OCI-LY1 (cell line): ENCODE measurements around the gene TSPAN1.

Experiments
- H2AFZ ChIP-seq: fragments of 200-600 bp; sonication (generic), shearing (Covaris generic); 2 replicates; pipeline ENCODE4 v1.6.0; 2014; ENCODE audit warnings: antibody characterized with exemption, mild to moderate bottlenecking, low read length
- H3F3A ChIP-seq: fragments of 200-600 bp; sonication (generic), shearing (Covaris generic); 2 replicates; pipeline ENCODE4 v1.6.0; 2014; ENCODE audit warnings: mild to moderate bottlenecking, antibody characterized with exemption, low read length, moderate library complexity; ENCODE audit not compliant: insufficient read depth
- H3K27ac ChIP-seq: fragments of 200-600 bp; sonication (generic); 2 replicates; pipeline ENCODE4 v1.5.1; 2014; ENCODE audit warnings: low read length, mixed run types, mild to moderate bottlenecking, low read depth; ENCODE audit not compliant: poor library complexity, severe bottlenecking
- H3K27me3 ChIP-seq: fragments of 200-600 bp; sonication (generic); 2 replicates; pipeline ENCODE4 v1.6.0; 2014; ENCODE audit warnings: antibody characterized with exemption, mild to moderate bottlenecking, low read length, moderate library complexity; ENCODE audit not compliant: insufficient read depth
- H3K36me3 ChIP-seq: fragments of 200-600 bp; sonication (generic); 2 replicates; pipeline ENCODE4 v1.6.1; 2014; ENCODE audit warnings: mild to moderate bottlenecking, antibody characterized with exemption, low read length, moderate library complexity, mixed read lengths; ENCODE audit not compliant: insufficient read depth
- H3K4me1 ChIP-seq: fragments of 200-600 bp; sonication (generic); 2 replicates; pipeline ENCODE4 v1.5.1; 2014; ENCODE audit warnings: mild to moderate bottlenecking, low read length, moderate library complexity; ENCODE audit not compliant: insufficient read depth, severe bottlenecking
- H3K4me2 ChIP-seq: fragments of 200-600 bp; sonication (generic), shearing (Covaris generic); 2 replicates; pipeline ENCODE4 v1.6.1; 2014; ENCODE audit warnings: low read length
- H3K4me3 ChIP-seq: fragments of 200-600 bp; sonication (generic); 2 replicates; pipeline ENCODE4 v1.5.1; 2014; ENCODE audit warnings: low read length, low read depth, mild to moderate bottlenecking, mixed read lengths; ENCODE audit not compliant: poor library complexity, severe bottlenecking
- H3K79me2 ChIP-seq: fragments of 200-600 bp; shearing (Covaris generic); 2 replicates; pipeline ENCODE4 v1.6.1; 2016; ENCODE audit warnings: mixed run types, low read length, mixed read lengths; ENCODE audit not compliant: insufficient read depth
- H3K9ac ChIP-seq: fragments of 200-600 bp; sonication (generic), shearing (Covaris generic); 2 replicates; pipeline ENCODE4 v1.6.1; 2014; ENCODE audit warnings: mild to moderate bottlenecking, low read length, mixed read lengths
- H3K9me2 ChIP-seq: fragments of 200-600 bp; sonication (generic), shearing (Covaris generic); 2 replicates; pipeline ENCODE4 v1.6.1; 2014; ENCODE audit warnings: low read depth, mild to moderate bottlenecking, low read length, mixed read lengths
- H3K9me3 ChIP-seq: fragments of 200-600 bp; shearing (Covaris generic); 2 replicates; pipeline ENCODE4 v1.6.1; 2014; ENCODE audit warnings: low read length, mixed read lengths
- H4K20me1 ChIP-seq: fragments of 200-600 bp; sonication (generic), shearing (Covaris generic); 2 replicates; pipeline ENCODE4 v1.6.0; 2016; ENCODE audit warnings: mild to moderate bottlenecking, low read length; ENCODE audit not compliant: insufficient read depth
- EZH2 ChIP-seq: fragments of 200-600 bp; sonication (generic), shearing (Covaris generic); IDR thresholded peaks from 2 replicates; pipeline ENCODE4 v1.8.0; 2017; ENCODE audit warnings: borderline replicate concordance, mixed run types, mild to moderate bottlenecking, antibody characterized with exemption, low read length, moderate library complexity, mixed read lengths
- TF ChIP-seq, protein P1 (sequence below): fragments of 200-600 bp; sonication (generic), shearing (Covaris generic); IDR thresholded peaks from 2 replicates; pipeline ENCODE4 v1.5.1; 2017; ENCODE audit warnings: mild to moderate bottlenecking, antibody characterized with exemption, low read length, moderate library complexity, mixed read lengths

The TSPAN1 gene

DNA sequence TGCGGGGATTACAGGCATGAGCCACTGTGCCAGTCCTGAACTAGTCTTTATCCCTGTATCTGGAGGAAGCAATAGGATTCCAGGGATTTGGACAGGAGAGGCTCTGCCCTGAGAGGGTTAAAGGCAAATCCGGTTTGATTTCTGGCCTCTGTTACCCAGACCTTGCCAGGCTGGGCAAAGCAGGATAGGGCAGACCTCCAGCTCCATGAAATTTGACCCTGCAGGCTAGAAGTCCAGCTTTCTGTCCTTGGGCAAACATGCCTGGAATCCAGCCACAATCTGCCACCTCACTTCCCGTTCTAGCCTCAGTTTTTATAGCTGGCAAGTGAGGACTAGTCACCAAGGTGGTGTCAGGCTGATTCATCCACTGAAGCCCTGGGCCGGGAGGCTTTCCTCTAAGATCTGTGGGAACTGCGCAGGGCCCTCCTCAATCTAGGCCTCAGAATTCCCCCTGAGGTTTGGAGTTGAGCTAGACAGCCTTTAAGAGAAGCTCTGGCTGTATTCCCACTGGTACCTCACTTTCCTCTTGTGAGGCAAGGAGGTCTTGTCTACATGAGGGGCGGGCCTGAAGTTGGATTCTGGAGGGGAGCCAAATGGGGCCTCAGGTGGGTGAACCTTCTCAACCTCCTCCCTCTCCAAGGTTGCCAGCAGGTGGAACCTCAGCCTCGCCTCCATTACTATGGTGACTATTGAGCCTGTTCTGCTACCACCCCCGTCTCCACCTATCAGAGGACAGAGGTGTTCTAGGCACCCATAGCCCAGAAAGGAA lies 8.4 kb downstream of the TSPAN1 start:
- Histone ChIP-seq H3K4me3 (no peak overlapping the region), H3K4me2 (no peak overlapping the region), H3K9me3 (no peaks in the 10 kb centered on the region), H3F3A (no peaks in the 10 kb centered on the region), H3K4me1 (no peaks in the 10 kb centered on the region), H3K79me2 (no peaks in the 10 kb centered on the region), H3K9ac (no peak overlapping the region), H4K20me1 (no peaks in the 10 kb centered on the region), H3K27ac (no peak overlapping the region), H3K27me3 (no peaks in the 10 kb centered on the region), H3K36me3 (no peaks in the 10 kb centered on the region), H2AFZ (no peak overlapping the region), H3K9me2 (no peaks in the 10 kb centered on the region)
- TF ChIP-seq, protein P1, sequence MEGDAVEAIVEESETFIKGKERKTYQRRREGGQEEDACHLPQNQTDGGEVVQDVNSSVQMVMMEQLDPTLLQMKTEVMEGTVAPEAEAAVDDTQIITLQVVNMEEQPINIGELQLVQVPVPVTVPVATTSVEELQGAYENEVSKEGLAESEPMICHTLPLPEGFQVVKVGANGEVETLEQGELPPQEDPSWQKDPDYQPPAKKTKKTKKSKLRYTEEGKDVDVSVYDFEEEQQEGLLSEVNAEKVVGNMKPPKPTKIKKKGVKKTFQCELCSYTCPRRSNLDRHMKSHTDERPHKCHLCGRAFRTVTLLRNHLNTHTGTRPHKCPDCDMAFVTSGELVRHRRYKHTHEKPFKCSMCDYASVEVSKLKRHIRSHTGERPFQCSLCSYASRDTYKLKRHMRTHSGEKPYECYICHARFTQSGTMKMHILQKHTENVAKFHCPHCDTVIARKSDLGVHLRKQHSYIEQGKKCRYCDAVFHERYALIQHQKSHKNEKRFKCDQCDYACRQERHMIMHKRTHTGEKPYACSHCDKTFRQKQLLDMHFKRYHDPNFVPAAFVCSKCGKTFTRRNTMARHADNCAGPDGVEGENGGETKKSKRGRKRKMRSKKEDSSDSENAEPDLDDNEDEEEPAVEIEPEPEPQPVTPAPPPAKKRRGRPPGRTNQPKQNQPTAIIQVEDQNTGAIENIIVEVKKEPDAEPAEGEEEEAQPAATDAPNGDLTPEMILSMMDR, result no peak
- no peak for TF ChIP-seq EZH2

DNA sequence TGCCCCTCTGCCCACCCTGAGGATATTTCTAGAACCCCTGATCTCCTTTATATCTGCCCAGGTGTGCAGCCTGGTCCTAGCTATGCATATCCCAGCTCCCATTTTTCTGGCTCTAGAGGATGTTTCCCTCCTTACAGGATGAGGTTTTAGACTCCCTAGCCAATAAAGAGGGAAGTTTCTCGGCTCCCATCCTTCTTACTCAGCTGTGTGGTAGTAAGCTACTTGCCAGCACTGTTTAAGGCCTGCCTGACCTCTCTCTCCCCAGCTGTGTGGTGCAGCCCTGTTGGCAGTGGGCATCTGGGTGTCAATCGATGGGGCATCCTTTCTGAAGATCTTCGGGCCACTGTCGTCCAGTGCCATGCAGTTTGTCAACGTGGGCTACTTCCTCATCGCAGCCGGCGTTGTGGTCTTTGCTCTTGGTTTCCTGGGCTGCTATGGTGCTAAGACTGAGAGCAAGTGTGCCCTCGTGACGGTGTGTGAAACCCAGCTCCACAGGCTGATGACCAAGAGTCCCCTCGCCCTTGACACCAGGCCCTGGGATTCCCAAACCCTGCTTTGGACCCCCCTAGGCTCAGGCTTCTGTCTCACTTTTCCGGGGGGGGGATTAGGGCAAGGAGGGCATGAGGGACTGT lies 9.2 kb downstream of the TSPAN1 start:
- H3K27ac ChIP-seq, result no peak overlapping the region
- no peaks in the 10 kb centered on the region for H3K4me1 ChIP-seq
- no peak overlapping the region for H3K4me2 ChIP-seq
- no peaks in the 10 kb centered on the region for H4K20me1 ChIP-seq
- H3K9me3 ChIP-seq, result no peaks in the 10 kb centered on the region
- TF ChIP-seq, protein P1, result no peak
- TF ChIP-seq EZH2, result no peak
- no peak overlapping the region for H3K9ac ChIP-seq
- no peak overlapping the region for H3K4me3 ChIP-seq
- H3K27me3 ChIP-seq, result no peaks in the 10 kb centered on the region
- no peaks in the 10 kb centered on the region for H3K79me2 ChIP-seq
- no peaks in the 10 kb centered on the region for H3K9me2 ChIP-seq
- no peaks in the 10 kb centered on the region; the same call in 1 of the 2 replicates for H3K36me3 ChIP-seq
- H2AFZ ChIP-seq, result no peak overlapping the region
- H3F3A ChIP-seq, result no peaks in the 10 kb centered on the region

DNA sequence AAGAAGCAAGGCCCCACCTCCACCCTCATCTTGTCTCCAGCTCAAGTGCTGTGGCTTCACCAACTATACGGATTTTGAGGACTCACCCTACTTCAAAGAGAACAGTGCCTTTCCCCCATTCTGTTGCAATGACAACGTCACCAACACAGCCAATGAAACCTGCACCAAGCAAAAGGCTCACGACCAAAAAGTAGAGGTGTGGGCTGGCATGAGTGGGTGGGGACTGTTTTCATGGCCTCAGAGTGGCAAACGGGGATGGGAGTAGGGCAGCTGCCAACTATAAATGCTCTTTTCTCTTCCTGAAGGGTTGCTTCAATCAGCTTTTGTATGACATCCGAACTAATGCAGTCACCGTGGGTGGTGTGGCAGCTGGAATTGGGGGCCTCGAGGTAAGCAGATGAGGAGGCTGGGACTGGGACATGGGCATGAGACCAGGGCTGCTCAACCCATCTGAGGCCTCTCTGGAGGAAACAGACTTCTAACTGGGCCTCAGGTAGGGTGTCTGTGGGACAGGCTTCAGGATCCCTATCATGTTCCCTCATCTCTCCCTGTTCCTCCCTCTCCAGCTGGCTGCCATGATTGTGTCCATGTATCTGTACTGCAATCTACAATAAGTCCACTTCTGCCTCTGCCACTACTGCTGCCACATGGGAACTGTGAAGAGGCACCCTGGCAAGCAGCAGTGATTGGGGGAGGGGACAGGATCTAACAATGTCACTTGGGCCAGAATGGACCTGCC lies 10.2 kb downstream of the TSPAN1 start:
- Histone ChIP-seq H3F3A (no peaks in the 10 kb centered on the region), H4K20me1 (no peaks in the 10 kb centered on the region), H3K27me3 (no peaks in the 10 kb centered on the region), H2AFZ (no peak overlapping the region), H3K4me1 (no peaks in the 10 kb centered on the region), H3K4me2 (no peak overlapping the region), H3K9me3 (no peaks in the 10 kb centered on the region), H3K79me2 (no peaks in the 10 kb centered on the region), H3K27ac (no peak overlapping the region), H3K4me3 (no peak overlapping the region), H3K9me2 (no peaks in the 10 kb centered on the region), H3K9ac (no peak overlapping the region), H3K36me3 (no peaks in the 10 kb centered on the region; the same call in 1 of the 2 replicates)
- TF ChIP-seq, protein P1, result no peak
- no peak for TF ChIP-seq EZH2
